OCI-LY1 (cell line): ENCODE results near the gene STK32C.

Experiments used
- H2AFZ ChIP-seq: fragments of 200-600 bp; sonication (generic), shearing (Covaris generic); 2 replicates; pipeline ENCODE4 v1.6.0; 2014; ENCODE audit warnings: antibody characterized with exemption, mild to moderate bottlenecking, low read length
- H3F3A ChIP-seq: fragments of 200-600 bp; sonication (generic), shearing (Covaris generic); 2 replicates; pipeline ENCODE4 v1.6.0; 2014; ENCODE audit warnings: mild to moderate bottlenecking, antibody characterized with exemption, low read length, moderate library complexity; ENCODE audit not compliant: insufficient read depth
- H3K27ac ChIP-seq: fragments of 200-600 bp; sonication (generic); 2 replicates; pipeline ENCODE4 v1.5.1; 2014; ENCODE audit warnings: low read length, mixed run types, mild to moderate bottlenecking, low read depth; ENCODE audit not compliant: poor library complexity, severe bottlenecking
- H3K27me3 ChIP-seq: fragments of 200-600 bp; sonication (generic); 2 replicates; pipeline ENCODE4 v1.6.0; 2014; ENCODE audit warnings: antibody characterized with exemption, mild to moderate bottlenecking, low read length, moderate library complexity; ENCODE audit not compliant: insufficient read depth
- H3K36me3 ChIP-seq: fragments of 200-600 bp; sonication (generic); 2 replicates; pipeline ENCODE4 v1.6.1; 2014; ENCODE audit warnings: mild to moderate bottlenecking, antibody characterized with exemption, low read length, moderate library complexity, mixed read lengths; ENCODE audit not compliant: insufficient read depth
- H3K4me1 ChIP-seq: fragments of 200-600 bp; sonication (generic); 2 replicates; pipeline ENCODE4 v1.5.1; 2014; ENCODE audit warnings: mild to moderate bottlenecking, low read length, moderate library complexity; ENCODE audit not compliant: insufficient read depth, severe bottlenecking
- H3K4me2 ChIP-seq: fragments of 200-600 bp; sonication (generic), shearing (Covaris generic); 2 replicates; pipeline ENCODE4 v1.6.1; 2014; ENCODE audit warnings: low read length
- H3K4me3 ChIP-seq: fragments of 200-600 bp; sonication (generic); 2 replicates; pipeline ENCODE4 v1.5.1; 2014; ENCODE audit warnings: low read length, low read depth, mild to moderate bottlenecking, mixed read lengths; ENCODE audit not compliant: poor library complexity, severe bottlenecking
- H3K79me2 ChIP-seq: fragments of 200-600 bp; shearing (Covaris generic); 2 replicates; pipeline ENCODE4 v1.6.1; 2016; ENCODE audit warnings: mixed run types, low read length, mixed read lengths; ENCODE audit not compliant: insufficient read depth
- H3K9ac ChIP-seq: fragments of 200-600 bp; sonication (generic), shearing (Covaris generic); 2 replicates; pipeline ENCODE4 v1.6.1; 2014; ENCODE audit warnings: mild to moderate bottlenecking, low read length, mixed read lengths
- H3K9me2 ChIP-seq: fragments of 200-600 bp; sonication (generic), shearing (Covaris generic); 2 replicates; pipeline ENCODE4 v1.6.1; 2014; ENCODE audit warnings: low read depth, mild to moderate bottlenecking, low read length, mixed read lengths
- H3K9me3 ChIP-seq: fragments of 200-600 bp; shearing (Covaris generic); 2 replicates; pipeline ENCODE4 v1.6.1; 2014; ENCODE audit warnings: low read length, mixed read lengths
- H4K20me1 ChIP-seq: fragments of 200-600 bp; sonication (generic), shearing (Covaris generic); 2 replicates; pipeline ENCODE4 v1.6.0; 2016; ENCODE audit warnings: mild to moderate bottlenecking, low read length; ENCODE audit not compliant: insufficient read depth
- EZH2 ChIP-seq: fragments of 200-600 bp; sonication (generic), shearing (Covaris generic); IDR thresholded peaks from 2 replicates; pipeline ENCODE4 v1.8.0; 2017; ENCODE audit warnings: borderline replicate concordance, mixed run types, mild to moderate bottlenecking, antibody characterized with exemption, low read length, moderate library complexity, mixed read lengths
- TF ChIP-seq, protein P1 (sequence below): fragments of 200-600 bp; sonication (generic), shearing (Covaris generic); IDR thresholded peaks from 2 replicates; pipeline ENCODE4 v1.5.1; 2017; ENCODE audit warnings: mild to moderate bottlenecking, antibody characterized with exemption, low read length, moderate library complexity, mixed read lengths

Gene STK32C

GRCh38 chr10:132292287-132293200 is 15.2 kb downstream of the STK32C start:
- Histone ChIP-seq H3K9me2 (no peaks in the 10 kb centered on the region), H2AFZ (no peak overlapping the region), H3K27ac (no peak overlapping the region), H3K27me3 (no peaks in the 10 kb centered on the region), H4K20me1 (no peaks in the 10 kb centered on the region), H3K79me2 (no peaks in the 10 kb centered on the region), H3K9me3 (no peaks in the 10 kb centered on the region), H3K4me2 (no peak overlapping the region), H3K4me1 (no peaks in the 10 kb centered on the region), H3K36me3 (no peaks in the 10 kb centered on the region), H3F3A (no peaks in the 10 kb centered on the region), H3K4me3 (no peak overlapping the region), H3K9ac (no peak overlapping the region)
- TF ChIP-seq EZH2, result no peak
- TF ChIP-seq, protein P1, sequence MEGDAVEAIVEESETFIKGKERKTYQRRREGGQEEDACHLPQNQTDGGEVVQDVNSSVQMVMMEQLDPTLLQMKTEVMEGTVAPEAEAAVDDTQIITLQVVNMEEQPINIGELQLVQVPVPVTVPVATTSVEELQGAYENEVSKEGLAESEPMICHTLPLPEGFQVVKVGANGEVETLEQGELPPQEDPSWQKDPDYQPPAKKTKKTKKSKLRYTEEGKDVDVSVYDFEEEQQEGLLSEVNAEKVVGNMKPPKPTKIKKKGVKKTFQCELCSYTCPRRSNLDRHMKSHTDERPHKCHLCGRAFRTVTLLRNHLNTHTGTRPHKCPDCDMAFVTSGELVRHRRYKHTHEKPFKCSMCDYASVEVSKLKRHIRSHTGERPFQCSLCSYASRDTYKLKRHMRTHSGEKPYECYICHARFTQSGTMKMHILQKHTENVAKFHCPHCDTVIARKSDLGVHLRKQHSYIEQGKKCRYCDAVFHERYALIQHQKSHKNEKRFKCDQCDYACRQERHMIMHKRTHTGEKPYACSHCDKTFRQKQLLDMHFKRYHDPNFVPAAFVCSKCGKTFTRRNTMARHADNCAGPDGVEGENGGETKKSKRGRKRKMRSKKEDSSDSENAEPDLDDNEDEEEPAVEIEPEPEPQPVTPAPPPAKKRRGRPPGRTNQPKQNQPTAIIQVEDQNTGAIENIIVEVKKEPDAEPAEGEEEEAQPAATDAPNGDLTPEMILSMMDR, result no peak

DNA sequence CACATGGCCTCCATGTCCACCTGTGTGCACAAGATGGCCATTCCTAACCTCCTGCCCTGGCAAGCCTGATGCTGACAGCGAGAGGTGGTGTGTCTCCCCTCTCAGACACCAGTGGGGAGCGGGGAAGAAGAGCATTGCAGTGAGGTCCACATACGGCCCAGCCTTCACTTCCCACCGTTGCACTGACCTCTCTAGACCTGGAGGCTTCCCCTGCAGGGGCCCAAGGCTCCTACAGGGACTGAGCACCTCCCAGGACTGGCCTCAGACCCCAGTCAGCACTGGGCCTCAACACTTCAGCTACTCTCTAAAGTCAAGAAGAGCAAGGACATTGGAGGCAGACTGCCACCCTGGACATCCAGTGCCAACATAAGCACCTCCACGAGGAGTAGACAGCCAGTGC is 15.9 kb downstream of the STK32C start:
- Histone ChIP-seq H3K4me2 (no peak overlapping the region), H3F3A (no peaks in the 10 kb centered on the region), H3K36me3 (no peaks in the 10 kb centered on the region), H3K4me3 (no peak overlapping the region), H3K27me3 (no peaks in the 10 kb centered on the region), H3K4me1 (no peaks in the 10 kb centered on the region), H2AFZ (no peak overlapping the region), H3K9ac (no peak overlapping the region), H3K27ac (no peak overlapping the region), H3K9me3 (no peaks in the 10 kb centered on the region), H3K9me2 (no peaks in the 10 kb centered on the region), H3K79me2 (no peaks in the 10 kb centered on the region), H4K20me1 (no peaks in the 10 kb centered on the region)
- no peak for TF ChIP-seq EZH2
- TF ChIP-seq, protein P1, result no peak

GRCh38 chr10:132290631-132291030 is 17.1 kb downstream of the STK32C start:
- Histone ChIP-seq H3K27me3 (no peaks in the 10 kb centered on the region), H2AFZ (no peak overlapping the region), H3K9me2 (no peaks in the 10 kb centered on the region), H3K36me3 (no peaks in the 10 kb centered on the region), H3F3A (no peaks in the 10 kb centered on the region), H3K4me2 (no peak overlapping the region), H3K9ac (no peak overlapping the region), H3K79me2 (no peaks in the 10 kb centered on the region), H3K4me3 (no peak overlapping the region), H3K27ac (no peak overlapping the region), H3K9me3 (no peaks in the 10 kb centered on the region), H3K4me1 (no peaks in the 10 kb centered on the region), H4K20me1 (no peaks in the 10 kb centered on the region)
- no peak for TF ChIP-seq EZH2
